RWPE1 (cell line): ENCODE measurements around the gene RUNX1.
A peak's percentile ranks its signal among the peaks of the same experiment; 100 is the strongest.

Experiments
- CTCF ChIA-PET: fragments of 350-600 bp; sonication (Branson Sonifier 250); formaldehyde crosslinking; extraction: SDS; loops from one replicate; lab custom pipeline; 2021; lab: Yijun Ruan, JAX
- POLR2A ChIA-PET: fragments of 400-600 bp; formaldehyde crosslinking; extraction: SDS; loops from one replicate; lab custom pipeline; 2020; ENCODE audit warnings: antibody characterized with exemption; ENCODE audit not compliant: low non-redundant PET; lab: Yijun Ruan, JAX
- DNase-seq: peaks from one replicate; pipeline ENCODE4 v3.0.0; 2012; ENCODE audit warnings: low spot score
- H3K27ac ChIP-seq: fragments of 450-650 bp; 2 replicates; pipeline ENCODE4 v1.5.1; 2017
- TF ChIP-seq, protein P1 (sequence below): fragments of 450-650 bp; conservative IDR thresholded peaks from 2 replicates; pipeline ENCODE4 v1.5.1; 2017; ENCODE audit warnings: low read depth, mild to moderate bottlenecking

The RUNX1 gene

DNA sequence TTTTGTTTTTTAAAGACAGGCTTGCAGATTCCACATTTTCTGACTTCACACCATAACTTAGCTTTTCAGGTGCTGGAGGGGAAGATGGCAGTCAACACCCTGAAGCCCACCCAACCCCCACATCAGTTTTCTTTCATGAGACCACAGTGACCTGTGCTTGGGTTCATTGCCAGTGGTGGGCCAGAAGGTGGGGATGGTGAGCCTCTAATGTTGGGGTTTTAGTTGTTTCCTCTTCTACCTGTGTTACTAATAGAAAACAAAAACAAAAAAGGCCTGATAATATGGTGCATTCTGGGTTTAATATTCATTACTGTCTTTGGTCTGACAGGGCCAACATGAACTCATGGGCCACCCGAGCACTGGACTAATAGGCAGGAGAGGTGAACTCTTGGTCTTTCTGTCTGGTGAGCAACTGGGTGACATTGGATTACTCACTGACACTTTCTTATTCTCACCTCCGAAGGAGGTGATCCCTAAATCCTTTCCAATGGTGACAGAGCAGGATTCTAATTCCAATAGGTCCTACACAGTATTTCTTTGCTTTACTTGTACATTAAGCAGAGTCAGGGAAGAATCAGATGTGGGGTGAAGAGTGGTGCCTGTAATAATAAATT, 247.5 kb downstream of the RUNX1 start:
- DNase-seq, result no peak
- ChIA-PET POLR2A (no interaction called here), CTCF (interaction anchor here (1.1 kb wide), 1 partner anchor 56 kb away, joined by 3 read pairs; no protein-coding TSS in a partner anchor)
- TF ChIP-seq, protein P1, sequence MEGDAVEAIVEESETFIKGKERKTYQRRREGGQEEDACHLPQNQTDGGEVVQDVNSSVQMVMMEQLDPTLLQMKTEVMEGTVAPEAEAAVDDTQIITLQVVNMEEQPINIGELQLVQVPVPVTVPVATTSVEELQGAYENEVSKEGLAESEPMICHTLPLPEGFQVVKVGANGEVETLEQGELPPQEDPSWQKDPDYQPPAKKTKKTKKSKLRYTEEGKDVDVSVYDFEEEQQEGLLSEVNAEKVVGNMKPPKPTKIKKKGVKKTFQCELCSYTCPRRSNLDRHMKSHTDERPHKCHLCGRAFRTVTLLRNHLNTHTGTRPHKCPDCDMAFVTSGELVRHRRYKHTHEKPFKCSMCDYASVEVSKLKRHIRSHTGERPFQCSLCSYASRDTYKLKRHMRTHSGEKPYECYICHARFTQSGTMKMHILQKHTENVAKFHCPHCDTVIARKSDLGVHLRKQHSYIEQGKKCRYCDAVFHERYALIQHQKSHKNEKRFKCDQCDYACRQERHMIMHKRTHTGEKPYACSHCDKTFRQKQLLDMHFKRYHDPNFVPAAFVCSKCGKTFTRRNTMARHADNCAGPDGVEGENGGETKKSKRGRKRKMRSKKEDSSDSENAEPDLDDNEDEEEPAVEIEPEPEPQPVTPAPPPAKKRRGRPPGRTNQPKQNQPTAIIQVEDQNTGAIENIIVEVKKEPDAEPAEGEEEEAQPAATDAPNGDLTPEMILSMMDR, result no peak
- H3K27ac ChIP-seq, result peak overlapping the region; percentile 62

DNA sequence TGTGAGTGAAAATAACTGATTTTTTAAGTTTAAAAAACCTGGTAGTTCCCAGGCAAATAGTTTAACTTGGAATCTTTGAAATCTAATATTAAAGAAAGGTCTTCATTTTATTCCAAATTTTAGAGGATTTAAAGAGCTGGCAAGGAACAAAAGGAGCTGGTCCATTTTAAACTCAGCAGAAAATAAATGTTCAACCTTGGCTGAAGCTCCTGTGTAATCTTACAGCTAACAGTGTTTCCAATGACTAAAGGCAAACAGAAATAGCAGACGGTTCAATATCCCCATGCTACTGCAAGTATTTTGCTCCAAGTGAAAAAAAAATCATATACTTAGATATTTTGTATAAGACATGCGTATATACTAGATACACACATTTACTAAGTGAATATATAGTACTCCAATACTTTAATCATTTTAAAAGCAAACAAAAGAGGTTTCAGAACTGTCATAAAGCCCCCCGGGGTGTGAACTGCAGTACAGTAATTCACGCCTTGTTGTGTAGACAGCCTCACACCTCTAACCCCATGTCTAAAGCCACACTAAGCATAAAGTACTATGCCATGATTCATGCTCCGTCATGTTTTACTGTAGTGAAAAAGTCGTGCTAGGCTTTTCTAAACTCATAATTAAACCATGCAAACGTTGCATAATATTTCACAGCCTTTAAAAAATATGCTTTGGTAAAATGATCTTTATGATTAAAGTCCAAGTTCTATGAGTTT, 248.1 kb downstream of the RUNX1 start:
- H3K27ac ChIP-seq, result peak overlapping the region; percentile 62
- ChIA-PET POLR2A (no interaction called here), CTCF (interaction anchor here (1.1 kb wide), 1 partner anchor 55 kb away, joined by 3 read pairs; no protein-coding TSS in a partner anchor)
- peak; percentile 50 for DNase-seq
- TF ChIP-seq, protein P1, result no peak

DNA sequence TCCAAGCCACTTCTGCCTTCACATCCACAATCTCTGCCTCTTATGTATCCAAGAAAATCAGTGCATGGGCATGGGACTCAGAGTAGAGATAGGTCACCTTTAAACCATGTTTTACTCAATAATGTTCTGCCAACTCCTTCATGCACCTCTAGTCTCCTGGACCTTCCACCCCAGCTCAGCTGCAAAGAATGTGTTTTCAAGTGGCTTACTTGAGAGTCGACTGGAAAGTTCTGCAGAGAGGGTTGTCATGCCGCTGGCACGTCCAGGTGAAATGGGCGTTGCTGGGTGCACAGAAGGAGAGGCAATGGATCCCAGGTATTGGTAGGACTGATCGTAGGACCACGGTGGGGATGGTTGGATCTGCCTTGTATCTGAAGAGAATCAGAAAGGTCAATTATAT, 250.0 kb downstream of the RUNX1 start:
- no peak for DNase-seq
- TF ChIP-seq, protein P1, result no peak
- H3K27ac ChIP-seq, result peak overlapping the region; percentile 42; the same call in 1 of the 2 replicates
- CTCF ChIA-PET, result no interaction called here
- POLR2A ChIA-PET, result no interaction called here

DNA sequence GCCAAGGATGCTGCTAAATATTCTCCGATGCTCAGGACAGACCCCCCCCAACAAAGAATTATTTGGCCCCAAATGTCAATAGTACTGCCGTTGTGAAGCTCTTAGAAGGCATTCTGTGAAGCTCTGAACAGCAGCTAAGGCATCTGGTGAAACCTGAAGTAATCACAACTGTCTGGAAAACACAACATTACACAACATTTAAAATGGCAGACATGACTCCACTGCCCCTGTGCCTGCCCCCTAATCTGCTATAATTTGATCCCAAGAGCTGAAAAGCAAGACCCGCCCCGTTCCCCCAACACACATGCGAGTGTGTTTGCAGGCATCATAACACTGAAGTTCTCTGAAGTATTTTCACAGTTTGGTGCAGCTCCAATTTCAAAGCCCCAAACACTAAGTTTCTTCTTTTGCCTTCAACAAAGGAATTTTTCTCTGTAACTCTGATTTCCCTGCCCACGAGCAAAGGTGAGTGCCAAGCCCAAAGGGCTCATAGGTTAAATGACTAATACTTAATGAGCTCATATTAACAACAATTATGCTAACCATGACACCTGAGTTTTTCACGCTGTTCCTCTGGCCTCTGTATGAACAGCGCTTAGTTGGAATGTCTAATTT, 251.1 kb downstream of the RUNX1 start:
- TF ChIP-seq, protein P1, result no peak
- no peak for DNase-seq
- H3K27ac ChIP-seq, result no peak overlapping the region
- ChIA-PET CTCF (interaction anchor here (1.4 kb wide), 1 partner anchor 52 kb away, joined by 4 read pairs; no protein-coding TSS in a partner anchor), POLR2A (no interaction called here)

DNA sequence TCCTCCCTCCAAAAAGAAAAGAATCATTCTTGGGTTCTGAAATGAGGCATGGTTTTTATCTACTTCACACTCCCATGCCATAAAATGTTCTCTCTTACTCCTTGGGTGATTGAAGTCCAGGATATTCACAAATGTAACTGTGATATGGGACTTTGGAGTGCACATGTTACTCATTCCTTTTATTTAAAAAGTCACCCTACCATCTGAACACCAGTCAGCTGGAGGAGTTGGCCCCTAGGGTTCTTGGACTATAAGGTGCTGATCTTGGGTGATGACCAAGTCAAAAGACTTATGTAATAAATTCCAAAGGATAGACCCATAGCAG, 251.9 kb downstream of the RUNX1 start:
- H3K27ac ChIP-seq, result peak overlapping the region; percentile 90
- no peak for DNase-seq
- ChIA-PET POLR2A (no interaction called here), CTCF (interaction anchor here (0.5 to 0.7 kb wide), 2 partner anchors 48 to 86 kb away, joined by 3 to 4 read pairs; no protein-coding TSS in a partner anchor)
- TF ChIP-seq, protein P1, result no peak

DNA sequence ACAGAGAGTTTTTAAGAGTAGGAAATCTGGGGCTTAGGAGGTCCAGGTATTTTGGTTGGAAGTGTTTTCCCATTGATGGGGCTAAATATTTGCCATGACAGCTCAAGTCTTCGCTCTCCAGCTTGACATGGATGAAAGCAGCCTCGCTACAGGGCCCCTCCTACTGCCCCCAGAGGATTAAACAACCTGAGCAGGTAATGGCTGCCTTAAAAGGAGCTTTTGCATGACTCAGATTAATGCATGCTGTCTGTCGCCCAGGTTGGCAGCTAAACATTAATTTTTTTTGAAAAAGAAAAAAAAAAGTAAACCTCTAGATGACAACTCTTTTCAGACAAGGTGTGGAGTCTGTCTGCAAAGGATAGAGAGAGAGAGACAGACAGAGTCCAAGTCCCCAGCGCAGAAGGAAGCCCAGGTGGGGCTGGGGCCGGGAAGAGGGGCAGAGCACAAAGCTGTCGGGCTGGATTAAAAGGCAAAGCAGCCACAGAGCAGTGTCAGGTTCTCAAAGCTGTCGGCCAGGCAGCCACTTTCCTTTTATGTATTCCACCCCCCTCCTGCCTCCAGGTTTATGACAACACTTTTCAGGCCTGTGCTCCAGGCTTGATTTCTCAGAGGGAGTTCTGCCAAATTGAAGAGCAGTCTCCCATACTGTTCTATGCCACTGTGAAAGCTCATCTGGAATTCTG, 252.4 kb downstream of the RUNX1 start:
- TF ChIP-seq, protein P1, result no peak
- peak overlapping the region; percentile 90 for H3K27ac ChIP-seq
- CTCF ChIA-PET, result interaction anchor here (0.5 to 0.7 kb wide), 5 partner anchors 15 to 1249 kb away, joined by 3 to 5 read pairs (median 4); no protein-coding TSS in a partner anchor
- POLR2A ChIA-PET, result no interaction called here
- DNase-seq, result no peak
